Tibial artery (tissue), 4 donors: ENCODE data around the gene RAPGEF4.
A peak's percentile ranks its signal among the peaks of the same experiment; 100 is the strongest.

ENCODE experiments used
- DNase-seq, 2 donors: peaks; one replicate each; pipeline ENCODE4 v3.0.0-alpha.2; 2019
- H3K27ac ChIP-seq, 2 donors: fragments of 200-600 bp; sonication (generic) in 1 of 2; 1 replicate in 1 of 2; 2 replicates in 1 of 2; pipeline ENCODE4 v1.5.1; 2018 to 2019; ENCODE audit warnings: mild to moderate bottlenecking in 1 of 2
- H3K27me3 ChIP-seq, 2 donors: fragments of 200-600 bp; sonication (generic) in 1 of 2; one replicate each; pipeline versions ENCODE4 v1.5.1 to v1.6.0; 2016 to 2019
- H3K36me3 ChIP-seq, 3 donors: fragments of 200-600 bp; sonication (generic) in 2 of 3; one replicate each; pipeline ENCODE4 v1.5.1; 2016 to 2019; ENCODE audit warnings: mild to moderate bottlenecking in 2 of 3
- H3K4me1 ChIP-seq, 4 donors: fragments of 200-600 bp; sonication (generic) in 2 of 4; 1 replicate in 3 of 4; 2 replicates in 1 of 4; pipeline ENCODE4 v1.5.1; 2016 to 2019
- H3K4me3 ChIP-seq, 2 donors: fragments of 200-600 bp; sonication (generic) in 1 of 2; 1 replicate in 1 of 2; 2 replicates in 1 of 2; pipeline ENCODE4 v1.5.1; 2018 to 2019; ENCODE audit warnings: mild to moderate bottlenecking in 2 of 2
- H3K9me3 ChIP-seq, 3 donors: fragments of 200-600 bp; sonication (generic) in 1 of 3; one replicate each; pipeline ENCODE4 v1.5.1; 2016 to 2019
- intact Hi-C: fragments of 100-400 bp; cut with DNase I; formaldehyde crosslinking; loops from one replicate; pipeline ENCODE4 v1.15.0; 2023; ENCODE audit warnings: low total_unique reads
- TF ChIP-seq, protein P1 (sequence below), 2 experiments: fragments of 200-600 bp in 1 of 2; fragments of 450-650 bp in 1 of 2; IDR thresholded peaks; one replicate each; pipeline ENCODE4 v1.5.1; 2017 to 2019; ENCODE audit warnings: antibody characterized with exemption in 2 of 2, mild to moderate bottlenecking in 1 of 2, moderate library complexity in 1 of 2

RAPGEF4 gene

DNA sequence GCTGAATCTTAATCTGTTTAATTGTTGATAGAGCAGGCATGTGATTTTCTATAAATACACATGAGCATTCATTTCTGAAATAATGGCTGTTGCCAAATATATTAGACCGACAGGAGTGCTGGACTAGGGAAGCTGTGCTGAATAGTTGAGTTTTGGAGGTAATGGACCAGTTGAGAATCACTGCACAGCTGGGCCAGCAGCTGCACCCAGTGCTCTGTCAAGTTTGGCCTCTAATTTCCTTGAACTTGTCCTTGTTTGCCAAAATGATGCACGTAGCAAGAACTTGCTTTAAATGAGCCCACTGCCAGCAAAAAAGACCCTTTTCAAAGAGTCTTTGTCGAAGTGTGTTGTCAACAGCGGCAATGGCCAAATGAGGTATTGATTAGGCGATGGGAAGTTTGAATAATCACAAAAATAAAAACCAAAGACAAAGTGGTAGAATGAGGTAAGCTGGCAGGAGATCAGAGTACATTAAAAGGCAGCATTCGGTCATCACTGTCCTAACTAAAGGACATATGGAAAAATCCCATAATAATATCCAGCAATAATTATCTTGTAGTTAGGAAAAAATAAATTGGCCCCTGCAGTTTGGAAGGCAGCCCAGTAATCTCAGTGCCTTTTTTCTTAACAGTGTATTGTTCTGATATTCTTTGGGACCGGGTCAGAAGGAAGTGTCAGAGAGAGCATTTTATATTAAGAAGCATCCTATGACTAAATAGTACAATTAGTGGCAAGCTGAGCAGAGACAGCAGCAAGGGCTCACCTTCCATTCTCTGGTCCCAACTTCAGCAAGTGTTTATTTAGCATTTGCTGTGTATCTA, 126.2 kb downstream of the RAPGEF4 start:
- no peak for DNase-seq
- no peaks in the 10 kb centered on the region for H3K27me3 ChIP-seq
- intact Hi-C loops = loop anchor here (2.0 kb wide), 1 partner anchor 73 kb away; no protein-coding TSS in a partner anchor
- no peak overlapping the region for H3K4me3 ChIP-seq
- no peaks in the 10 kb centered on the region for H3K36me3 ChIP-seq
- H3K9me3 ChIP-seq = no peaks in the 10 kb centered on the region
- TF ChIP-seq, protein P1, sequence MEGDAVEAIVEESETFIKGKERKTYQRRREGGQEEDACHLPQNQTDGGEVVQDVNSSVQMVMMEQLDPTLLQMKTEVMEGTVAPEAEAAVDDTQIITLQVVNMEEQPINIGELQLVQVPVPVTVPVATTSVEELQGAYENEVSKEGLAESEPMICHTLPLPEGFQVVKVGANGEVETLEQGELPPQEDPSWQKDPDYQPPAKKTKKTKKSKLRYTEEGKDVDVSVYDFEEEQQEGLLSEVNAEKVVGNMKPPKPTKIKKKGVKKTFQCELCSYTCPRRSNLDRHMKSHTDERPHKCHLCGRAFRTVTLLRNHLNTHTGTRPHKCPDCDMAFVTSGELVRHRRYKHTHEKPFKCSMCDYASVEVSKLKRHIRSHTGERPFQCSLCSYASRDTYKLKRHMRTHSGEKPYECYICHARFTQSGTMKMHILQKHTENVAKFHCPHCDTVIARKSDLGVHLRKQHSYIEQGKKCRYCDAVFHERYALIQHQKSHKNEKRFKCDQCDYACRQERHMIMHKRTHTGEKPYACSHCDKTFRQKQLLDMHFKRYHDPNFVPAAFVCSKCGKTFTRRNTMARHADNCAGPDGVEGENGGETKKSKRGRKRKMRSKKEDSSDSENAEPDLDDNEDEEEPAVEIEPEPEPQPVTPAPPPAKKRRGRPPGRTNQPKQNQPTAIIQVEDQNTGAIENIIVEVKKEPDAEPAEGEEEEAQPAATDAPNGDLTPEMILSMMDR (IDR thresholded peaks at IDR 0.05) = no peak
- no peak overlapping the region for H3K27ac ChIP-seq
- no peaks in the 10 kb centered on the region for H3K4me1 ChIP-seq

DNA sequence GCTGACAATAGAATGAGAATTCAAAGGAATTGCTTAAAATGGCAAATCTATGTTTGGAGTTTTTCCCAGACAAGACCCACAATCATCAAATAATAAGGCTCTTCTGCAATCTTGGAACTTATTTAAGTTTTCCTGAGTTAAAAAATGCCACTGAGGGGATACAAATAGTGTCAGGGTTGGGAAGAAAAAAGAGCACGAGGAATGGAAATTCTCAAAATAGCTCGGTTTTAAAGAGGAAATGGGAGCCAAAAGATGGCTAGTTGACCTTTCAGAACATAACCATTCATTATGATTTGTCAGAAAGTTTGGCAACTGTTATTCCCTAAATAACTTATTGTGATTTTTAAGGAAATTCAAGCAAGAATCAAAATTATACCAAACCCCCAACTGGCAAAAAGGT, 127.7 kb downstream of the RAPGEF4 start:
- Histone ChIP-seq H3K4me3 (no peak overlapping the region), H3K27me3 (no peaks in the 10 kb centered on the region), H3K36me3 (no peaks in the 10 kb centered on the region), H3K9me3 (no peaks in the 10 kb centered on the region), H3K4me1 (no peaks in the 10 kb centered on the region), H3K27ac (no peak overlapping the region)
- TF ChIP-seq, protein P1 (IDR thresholded peaks at IDR 0.05) = no peak
- intact Hi-C loops = loop anchor here (2.0 kb wide), 1 partner anchor 71 kb away; no protein-coding TSS in a partner anchor
- no peak for DNase-seq

DNA sequence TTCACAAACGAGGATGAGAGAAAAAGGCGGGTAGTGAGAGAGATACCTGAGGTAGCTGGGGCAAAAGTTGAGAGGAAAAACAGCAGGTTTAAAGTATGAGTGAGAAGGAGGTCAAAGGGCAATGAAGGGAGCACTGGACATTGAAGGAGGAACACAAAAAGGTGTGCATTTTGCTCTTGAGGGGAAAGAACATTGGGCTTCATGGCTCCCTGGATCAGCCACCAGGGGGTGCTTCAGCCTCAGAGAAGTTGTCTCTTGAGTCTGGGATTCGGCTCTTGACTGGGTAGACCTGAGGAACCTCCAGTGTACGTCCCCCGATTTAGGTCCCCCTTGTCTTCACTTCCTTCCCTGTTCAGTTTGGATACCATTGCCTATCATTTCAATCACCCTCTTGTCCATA, 128.5 kb downstream of the RAPGEF4 start:
- no peaks in the 10 kb centered on the region for H3K9me3 ChIP-seq
- intact Hi-C loops = no loop called here
- TF ChIP-seq, protein P1 (IDR thresholded peaks at IDR 0.05) = peak; percentile 62 to 66
- H3K4me3 ChIP-seq = no peak overlapping the region
- H3K4me1 ChIP-seq = no peaks in the 10 kb centered on the region
- peak; percentile 39 to 69 for DNase-seq
- no peaks in the 10 kb centered on the region for H3K36me3 ChIP-seq
- H3K27me3 ChIP-seq = no peaks in the 10 kb centered on the region
- H3K27ac ChIP-seq = no peak overlapping the region

DNA sequence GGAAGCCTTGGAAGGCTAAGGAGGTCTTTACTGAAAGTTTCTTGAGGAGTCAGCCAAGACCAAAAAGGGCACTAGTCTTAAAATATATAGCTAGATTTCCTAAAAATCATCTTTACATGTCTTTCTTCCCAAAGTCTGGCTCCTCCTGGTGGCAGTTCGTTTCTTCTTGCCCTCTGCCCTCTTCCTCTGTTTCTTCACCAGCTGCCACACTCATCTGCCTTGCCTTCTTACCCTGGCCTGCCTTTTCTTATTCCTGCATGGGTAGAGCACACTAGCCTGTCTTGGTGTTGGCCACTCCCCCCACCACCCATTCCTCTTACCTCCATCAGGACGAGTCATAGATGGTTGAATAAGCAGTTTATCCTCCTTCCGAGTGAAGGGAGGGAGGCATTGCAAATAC, 129.8 kb downstream of the RAPGEF4 start:
- no peak overlapping the region for H3K4me3 ChIP-seq
- no peaks in the 10 kb centered on the region for H3K36me3 ChIP-seq
- TF ChIP-seq, protein P1 (IDR thresholded peaks at IDR 0.05) = no peak
- H3K4me1 ChIP-seq = no peaks in the 10 kb centered on the region
- intact Hi-C loops = no loop called here
- H3K27me3 ChIP-seq = no peaks in the 10 kb centered on the region
- no peak for DNase-seq
- no peak overlapping the region for H3K27ac ChIP-seq
- no peaks in the 10 kb centered on the region for H3K9me3 ChIP-seq

DNA sequence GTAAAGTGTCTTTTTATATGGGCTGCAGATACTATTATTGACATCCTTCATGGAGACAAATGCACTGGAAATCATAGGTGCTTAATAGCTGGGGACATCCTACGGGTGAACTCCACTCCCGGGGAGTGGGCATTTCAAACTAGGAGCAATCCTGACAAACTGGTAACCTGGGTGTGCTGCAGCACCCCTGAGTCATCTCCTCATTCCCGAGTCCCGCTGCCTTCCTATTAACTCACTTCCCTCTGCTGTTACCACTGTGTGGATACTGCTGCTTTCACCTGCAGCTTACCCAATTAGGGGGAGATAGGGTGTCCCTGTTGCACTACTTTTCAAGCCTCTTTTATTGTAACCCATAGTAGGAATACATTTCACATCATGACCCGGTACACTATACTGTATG, 134.2 kb downstream of the RAPGEF4 start:
- no peak for DNase-seq
- no peaks in the 10 kb centered on the region for H3K9me3 ChIP-seq
- intact Hi-C loops = no loop called here
- TF ChIP-seq, protein P1 (IDR thresholded peaks at IDR 0.05) = no peak
- H3K27ac ChIP-seq = no peak overlapping the region
- no peak overlapping the region for H3K4me3 ChIP-seq
- no peaks in the 10 kb centered on the region for H3K4me1 ChIP-seq
- no peaks in the 10 kb centered on the region for H3K27me3 ChIP-seq
- H3K36me3 ChIP-seq = no peaks in the 10 kb centered on the region
